Epithelial cell of esophagus (primary cell): ENCODE data around the gene NPHP3.

ENCODE experiments used
- DNase-seq: peaks from one replicate; pipeline ENCODE4 v3.0.0; 2010; ENCODE audit warnings: low read depth
- H3K4me3 ChIP-seq: 2 replicates; pipeline ENCODE4 v1.5.1; 2011; ENCODE audit warnings: mild to moderate bottlenecking, low read length, control low read depth
- TF ChIP-seq, protein P1 (sequence below): IDR thresholded peaks from 2 replicates; pipeline ENCODE4 v1.5.1; 2011; ENCODE audit warnings: low read depth, mild to moderate bottlenecking, low read length, control low read depth, inconsistent platforms; ENCODE audit not compliant: insufficient read depth; ENCODE audit errors: missing control alignments

Gene NPHP3

DNA sequence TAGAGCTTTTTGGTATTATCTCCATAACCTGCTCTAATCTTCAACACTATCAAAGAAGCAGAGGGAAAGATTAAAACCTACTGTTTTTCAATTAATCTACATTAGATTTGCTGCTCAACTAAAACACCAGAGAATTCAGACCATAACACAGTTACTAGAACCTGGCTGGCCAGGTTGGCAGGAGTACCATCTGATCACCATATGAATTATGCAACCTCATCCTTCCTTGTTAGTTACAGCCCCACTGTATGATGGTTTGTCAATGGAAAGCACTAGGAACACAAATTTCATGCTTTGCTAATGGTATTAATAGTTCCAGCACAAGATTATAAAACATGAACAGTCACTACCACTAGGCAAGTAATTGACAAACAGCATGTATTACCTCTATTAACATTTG lies 5.8 kb downstream of the NPHP3 start:
- TF ChIP-seq, protein P1, sequence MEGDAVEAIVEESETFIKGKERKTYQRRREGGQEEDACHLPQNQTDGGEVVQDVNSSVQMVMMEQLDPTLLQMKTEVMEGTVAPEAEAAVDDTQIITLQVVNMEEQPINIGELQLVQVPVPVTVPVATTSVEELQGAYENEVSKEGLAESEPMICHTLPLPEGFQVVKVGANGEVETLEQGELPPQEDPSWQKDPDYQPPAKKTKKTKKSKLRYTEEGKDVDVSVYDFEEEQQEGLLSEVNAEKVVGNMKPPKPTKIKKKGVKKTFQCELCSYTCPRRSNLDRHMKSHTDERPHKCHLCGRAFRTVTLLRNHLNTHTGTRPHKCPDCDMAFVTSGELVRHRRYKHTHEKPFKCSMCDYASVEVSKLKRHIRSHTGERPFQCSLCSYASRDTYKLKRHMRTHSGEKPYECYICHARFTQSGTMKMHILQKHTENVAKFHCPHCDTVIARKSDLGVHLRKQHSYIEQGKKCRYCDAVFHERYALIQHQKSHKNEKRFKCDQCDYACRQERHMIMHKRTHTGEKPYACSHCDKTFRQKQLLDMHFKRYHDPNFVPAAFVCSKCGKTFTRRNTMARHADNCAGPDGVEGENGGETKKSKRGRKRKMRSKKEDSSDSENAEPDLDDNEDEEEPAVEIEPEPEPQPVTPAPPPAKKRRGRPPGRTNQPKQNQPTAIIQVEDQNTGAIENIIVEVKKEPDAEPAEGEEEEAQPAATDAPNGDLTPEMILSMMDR: no peak
- no peak for DNase-seq
- H3K4me3 ChIP-seq: no peak overlapping the region

DNA sequence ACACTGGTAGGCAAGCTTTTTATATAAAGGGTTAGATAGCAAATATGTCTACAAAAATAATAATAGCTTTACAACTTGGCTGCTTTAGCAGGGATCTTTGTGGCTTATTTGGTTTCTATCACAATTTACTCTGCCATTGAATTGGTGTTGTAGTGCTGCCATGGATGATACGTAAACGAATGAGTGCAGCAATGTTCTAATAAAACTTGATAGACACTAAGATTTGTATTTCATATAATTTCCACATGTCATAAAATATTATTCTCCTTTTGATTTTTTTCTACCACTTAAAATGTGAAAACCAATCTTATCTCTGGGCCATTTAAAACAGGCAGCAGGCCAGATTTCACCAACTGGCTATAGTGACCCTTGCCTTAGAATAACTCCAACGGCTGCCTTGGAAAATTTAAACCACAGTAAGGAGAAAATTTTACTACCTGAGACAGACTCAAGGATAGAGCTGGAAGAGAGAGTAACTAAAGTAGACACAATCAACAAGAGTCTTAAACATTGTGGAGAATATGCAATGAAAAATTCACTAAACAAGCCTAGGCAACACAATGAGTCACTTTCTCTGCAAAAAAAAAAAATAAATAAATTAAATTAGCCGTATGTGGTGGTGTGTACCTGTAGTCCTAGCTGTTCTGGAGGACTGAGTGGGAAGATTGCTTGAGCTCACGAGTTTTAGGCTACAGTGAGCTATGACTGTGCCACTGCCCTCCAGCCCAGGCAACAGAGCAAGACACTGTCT lies 8.1 kb downstream of the NPHP3 start:
- DNase-seq: peak; percentile 44
- TF ChIP-seq, protein P1: no peak
- no peak overlapping the region for H3K4me3 ChIP-seq

DNA sequence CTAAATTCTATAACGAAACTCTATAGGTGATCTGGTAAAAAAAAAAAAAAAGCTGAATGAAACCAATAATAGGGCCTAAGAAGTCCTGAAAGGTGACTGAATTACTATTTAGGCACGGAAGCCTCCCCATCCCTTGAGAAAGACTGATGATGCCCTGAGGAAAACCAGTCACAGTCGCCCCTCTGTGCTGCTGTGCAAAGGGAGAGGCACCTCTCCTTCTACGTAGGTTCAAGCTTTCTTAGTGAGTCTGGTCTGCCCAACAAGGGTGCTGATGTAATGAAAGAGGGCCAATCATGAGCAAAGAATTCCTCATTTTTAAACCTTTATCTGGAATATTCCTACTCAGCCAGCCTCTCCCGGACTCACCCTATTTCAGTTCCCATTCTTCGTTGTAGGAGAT lies 11.9 kb downstream of the NPHP3 start:
- TF ChIP-seq, protein P1: no peak
- no peak overlapping the region for H3K4me3 ChIP-seq
- no peak for DNase-seq

DNA sequence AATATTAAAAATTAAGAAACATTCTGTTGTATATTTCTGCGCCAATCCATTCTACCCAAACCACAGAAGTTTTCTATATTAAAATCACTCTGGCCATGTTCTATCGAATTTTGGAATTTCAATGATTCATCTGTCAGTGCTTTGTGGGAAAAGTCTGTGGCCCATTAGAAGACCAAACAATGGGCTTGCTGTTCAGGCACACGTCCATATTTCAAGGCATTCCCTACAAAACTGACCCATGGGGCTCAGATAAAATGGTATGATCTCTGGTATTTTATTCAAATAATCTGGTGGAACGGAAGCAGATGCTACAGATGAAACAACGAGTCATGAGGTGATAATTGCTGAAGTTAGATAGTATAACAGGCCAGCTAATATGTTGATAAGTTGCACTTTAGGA lies 12.4 kb downstream of the NPHP3 start:
- no peak for DNase-seq
- TF ChIP-seq, protein P1: no peak
- H3K4me3 ChIP-seq: no peak overlapping the region

DNA sequence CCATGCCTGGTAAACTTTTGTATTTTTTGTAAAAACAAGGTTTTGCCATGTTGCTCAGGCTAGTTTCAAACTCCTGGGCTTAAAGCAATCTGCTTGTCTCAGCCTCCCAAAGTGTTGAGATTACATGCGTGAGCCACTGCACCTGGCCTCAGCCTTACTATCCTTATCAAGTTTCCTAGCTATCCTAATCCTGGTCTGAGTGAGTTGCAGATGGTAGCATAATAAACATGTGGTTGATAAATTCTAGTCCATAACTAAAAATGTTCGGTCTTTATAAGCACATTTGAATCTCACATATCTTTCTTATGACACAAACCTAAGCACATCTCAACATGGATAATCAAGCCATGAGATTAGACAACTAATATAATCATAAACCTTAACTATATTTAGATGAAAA lies 18.5 kb downstream of the NPHP3 start:
- DNase-seq: no peak
- H3K4me3 ChIP-seq: no peak overlapping the region
- TF ChIP-seq, protein P1: no peak

DNA sequence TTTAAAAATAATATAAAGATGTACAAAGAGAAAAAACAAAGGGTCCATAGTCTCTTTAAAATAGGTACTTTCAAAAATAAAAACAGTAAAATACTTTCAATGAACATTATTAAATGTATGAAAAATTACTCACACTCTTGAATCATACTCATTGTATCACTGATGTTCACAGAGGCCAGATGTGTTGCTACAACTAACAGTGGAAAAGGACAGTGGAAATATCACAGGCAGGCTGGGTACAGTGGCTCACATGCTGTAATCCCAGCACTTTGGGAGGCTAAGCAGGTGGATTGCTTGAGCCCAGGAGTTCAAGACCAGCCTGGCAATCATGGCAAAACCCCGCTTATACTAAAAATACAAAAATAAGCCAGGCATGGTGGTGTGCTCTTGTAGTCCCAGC lies 26.8 kb downstream of the NPHP3 start:
- no peak for DNase-seq
- H3K4me3 ChIP-seq: no peak overlapping the region
- TF ChIP-seq, protein P1: no peak

DNA sequence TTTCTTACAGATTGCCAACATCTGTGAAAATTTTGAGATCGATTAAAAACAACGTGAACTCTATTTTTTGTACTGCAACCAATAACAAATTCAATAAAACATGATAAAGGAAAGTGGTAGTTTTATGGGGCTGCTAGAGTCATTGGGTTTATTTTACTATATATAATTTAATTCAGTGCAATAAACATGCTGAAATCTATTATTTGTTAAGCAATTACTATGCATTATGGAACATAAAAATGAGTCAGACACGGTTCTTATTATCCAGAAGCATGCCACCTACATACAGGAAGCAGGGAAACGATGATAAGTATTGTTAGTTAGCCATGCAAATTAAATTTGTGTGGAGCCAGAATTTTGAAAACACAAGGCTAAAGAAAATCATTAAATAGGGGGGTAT lies 27.2 kb downstream of the NPHP3 start:
- no peak overlapping the region for H3K4me3 ChIP-seq
- no peak for DNase-seq
- TF ChIP-seq, protein P1: no peak
